ENCODE data around the gene LYSET.
"Not testable (repeated sequence)": the region's sequence is repeated elsewhere in the genome, so short reads cannot be mapped to it uniquely, and the experiment has no call there.

The LYSET gene

GRCh38 chr14:93169619-93170018 is 15.5 kb upstream of the LYSET start:
- DNase-seq: not testable (repeated sequence)

GRCh38 chr14:93170141-93170540 is 15.0 kb upstream of the LYSET start:
- DNase-seq: not testable (repeated sequence)

GRCh38 chr14:93171376-93171775 is 13.7 kb upstream of the LYSET start:
- DNase-seq: no peak

- no peak for DNase-seq
Observed at GRCh38 chr14:93173943-93174395, 11.1 kb upstream of the LYSET start.

GRCh38 chr14:93174731-93175130 is 10.4 kb upstream of the LYSET start:
- DNase-seq: not testable (repeated sequence)

GRCh38 chr14:93175492-93175891 is 9.6 kb upstream of the LYSET start:
- DNase-seq: no peak

- DNase-seq: no peak
Observed at GRCh38 chr14:93183596-93184317, 1.4 kb upstream of the LYSET start.

GRCh38 chr14:93185349-93185720 is 218 bp downstream of the LYSET start:
- no peak for DNase-seq

GRCh38 chr14:93186466-93186865 is 1.3 kb downstream of the LYSET start:
- no peak for DNase-seq

- no peak for DNase-seq
Observed at GRCh38 chr14:93186956-93187355, 1.8 kb downstream of the LYSET start.

GRCh38 chr14:93195316-93195999 is 10.3 kb downstream of the LYSET start:
- DNase-seq: no peak

- DNase-seq: no peak
Observed at GRCh38 chr14:93199031-93199430, 13.9 kb downstream of the LYSET start.

- no peak for DNase-seq
Observed at GRCh38 chr14:93200553-93200952, 15.4 kb downstream of the LYSET start.

- DNase-seq: no peak
Observed at GRCh38 chr14:93201155-93201704, 16.1 kb downstream of the LYSET start.

GRCh38 chr14:93206793-93207467 is 21.8 kb downstream of the LYSET start, which contains the start of the genes GON7 and UBR7:
GON7 (minus strand) TSS chr14:93207065; CDS start chr14:93207037, 28 bp downstream.
UBR7 (plus strand) TSS chr14:93207256; CDS start chr14:93207292, 36 bp downstream.
- DNase-seq: peak; percentile 93 to 96

- DNase-seq: peak in 1 of 2 experiments; percentile 61
Observed at GRCh38 chr14:93207468-93208308, 22.6 kb downstream of the LYSET start.

- DNase-seq: no peak
Observed at GRCh38 chr14:93212432-93212831, 27.3 kb downstream of the LYSET start.

- DNase-seq: no peak
Observed at GRCh38 chr14:93214598-93214997, 29.5 kb downstream of the LYSET start.

GRCh38 chr14:93219103-93219726 is 34.1 kb downstream of the LYSET start:
- DNase-seq: peak in 1 of 2 experiments; percentile 61

GRCh38 chr14:93220509-93220908 is 35.4 kb downstream of the LYSET start:
- DNase-seq: no peak

GRCh38 chr14:93223565-93223964 is 38.4 kb downstream of the LYSET start:
- no peak for DNase-seq

GRCh38 chr14:93228550-93228949 is 43.4 kb downstream of the LYSET start:
- DNase-seq: no peak

Data from SW 1271 (cell line).